Stimulated activated CD4-positive, alpha-beta T cell treated with anti-CD3 and anti-CD28 coated beads, Interleukin-1b, Interleukin-23, amount 100 ng/mL, for 1 hour (primary cell): ENCODE results near the gene TPP1.

Experiments used
- DNase-seq, 2 donors: peaks; one replicate each; pipeline ENCODE4 v3.0.0-alpha.2; 2020; ENCODE audit warnings: low read depth in 2 of 2

The TPP1 gene

DNA sequence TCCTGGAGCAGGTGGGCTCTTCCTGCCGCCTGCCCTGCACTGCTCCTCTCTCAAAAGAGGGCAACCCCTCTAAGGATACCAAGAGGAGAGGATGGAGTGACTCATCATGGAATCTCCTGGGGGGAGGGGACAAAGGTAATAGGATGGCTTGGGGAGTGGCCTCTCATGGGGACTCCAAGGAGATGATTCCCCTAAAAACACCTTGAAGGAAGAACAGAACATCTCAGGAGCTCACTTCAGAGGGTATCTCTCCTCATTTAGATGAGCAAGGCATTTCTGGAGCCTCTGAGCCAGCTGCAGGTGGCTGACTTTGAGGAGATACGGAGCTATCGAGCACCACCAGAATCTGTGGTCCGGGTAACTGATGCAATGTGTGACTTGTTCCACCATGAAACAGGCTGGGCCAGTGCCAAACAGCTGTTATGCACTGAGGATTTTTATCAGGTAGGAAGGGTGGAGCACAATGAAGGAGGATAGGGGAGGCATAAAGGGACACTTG, 56.1 kb downstream of the TPP1 start:
- DNase-seq: no peak
